Measurements from ENCODE around the gene ASIC1.
A peak's percentile ranks its signal among the peaks of the same experiment; 100 is the strongest.
"Not testable (repeated sequence)": the region's sequence is repeated elsewhere in the genome, so short reads cannot be mapped to it uniquely, and the experiment has no call there.

Gene ASIC1

GRCh38 chr12:50057000-50057841 is at the start of gene ASIC1:
ASIC1 (plus strand) TSS chr12:50057596; CDS start chr12:50058767, 1,171 bp downstream.
- DNase-seq (ENCODE audit: low read depth in 2 of 2): peak; percentile 15 to 26

DNA sequence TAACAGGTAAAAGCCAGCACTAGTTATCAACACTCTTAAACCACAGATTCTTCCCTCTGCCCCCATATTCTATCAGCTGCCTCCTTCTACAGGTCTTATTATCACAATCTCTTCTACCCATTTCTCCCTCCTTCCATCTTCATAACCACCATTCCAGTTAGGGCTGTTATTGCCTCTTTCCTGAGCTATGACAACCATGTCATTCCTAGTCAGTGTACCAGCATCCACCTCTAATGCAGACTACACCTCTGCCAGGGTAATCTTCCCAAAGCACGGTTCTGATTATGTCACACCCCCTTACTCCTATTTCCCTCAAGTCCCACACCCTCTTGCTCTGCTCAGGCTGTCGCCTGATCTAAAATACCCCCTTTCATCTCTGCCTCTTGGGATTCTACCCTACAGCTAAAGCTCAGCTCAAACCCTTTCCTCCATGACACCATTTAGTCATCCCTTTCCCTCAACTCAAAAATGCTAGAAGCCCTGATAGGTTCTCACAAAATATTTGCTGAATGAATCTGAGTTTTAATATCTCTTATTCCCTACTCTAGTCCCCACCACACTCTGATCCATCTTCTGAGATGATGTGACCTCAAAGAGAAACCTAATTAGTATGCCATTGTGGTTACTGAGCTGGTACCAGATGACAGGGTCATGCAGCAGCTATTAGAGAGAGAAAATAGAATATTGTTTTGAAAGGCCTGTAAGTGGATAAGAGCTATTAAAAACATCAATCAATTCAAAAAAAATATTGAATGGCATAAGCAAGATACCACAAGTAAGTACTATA is 43.8 kb upstream of the ASIC1 start:
- DNase-seq (ENCODE audit: low read depth in 2 of 2): no peak

GRCh38 chr12:50014342-50014741 is 43.1 kb upstream of the ASIC1 start:
- DNase-seq (ENCODE audit: low read depth in 2 of 2): no peak

- DNase-seq (ENCODE audit: low read depth in 2 of 2): no peak
Observed at GRCh38 chr12:50016501-50017475, 40.6 kb upstream of the ASIC1 start.

- no peak for DNase-seq (ENCODE audit: low read depth in 2 of 2)
Observed at GRCh38 chr12:50017641-50018040, 39.8 kb upstream of the ASIC1 start.

DNA sequence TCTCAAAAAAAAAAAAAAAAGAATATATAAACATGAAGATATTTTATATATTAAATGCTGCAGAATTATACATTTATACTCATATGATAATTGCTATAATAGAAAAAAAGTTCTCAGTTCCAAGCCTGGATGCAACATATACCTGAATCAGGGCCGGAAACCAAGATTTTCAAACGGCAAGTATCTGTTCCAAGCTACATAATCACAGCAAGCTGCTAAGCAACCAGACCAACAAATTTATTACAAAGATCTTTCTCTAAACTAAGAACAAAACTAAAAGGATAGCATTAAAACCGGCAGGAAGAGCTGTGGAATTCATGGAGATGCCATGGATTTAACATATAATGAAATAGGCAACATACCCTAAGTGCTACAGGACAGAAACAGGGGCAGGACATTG is 39.2 kb upstream of the ASIC1 start:
- no peak for DNase-seq (ENCODE audit: low read depth in 2 of 2)

DNA sequence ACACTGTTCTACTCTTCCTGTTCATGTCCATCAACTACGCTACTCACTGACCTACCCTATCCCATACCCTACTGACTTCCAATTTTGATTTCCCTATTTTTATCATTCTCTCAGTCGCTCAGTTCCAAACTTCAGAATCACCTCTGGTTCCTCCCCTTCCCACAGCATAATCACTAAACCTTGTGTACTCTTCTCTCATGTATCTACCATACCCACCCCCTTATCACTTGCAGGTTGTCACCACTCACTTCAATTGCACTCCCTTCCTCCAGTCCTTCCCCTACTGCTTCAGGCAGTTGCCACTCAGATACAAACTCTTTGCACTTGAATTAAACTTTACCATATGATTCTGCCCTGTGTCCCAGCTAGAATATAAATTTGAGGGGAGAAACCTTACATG is 38.4 kb upstream of the ASIC1 start:
- no peak for DNase-seq (ENCODE audit: low read depth in 2 of 2)

- no peak for DNase-seq (ENCODE audit: low read depth in 2 of 2)
Observed at GRCh38 chr12:50019524-50019923, 37.9 kb upstream of the ASIC1 start.

DNA sequence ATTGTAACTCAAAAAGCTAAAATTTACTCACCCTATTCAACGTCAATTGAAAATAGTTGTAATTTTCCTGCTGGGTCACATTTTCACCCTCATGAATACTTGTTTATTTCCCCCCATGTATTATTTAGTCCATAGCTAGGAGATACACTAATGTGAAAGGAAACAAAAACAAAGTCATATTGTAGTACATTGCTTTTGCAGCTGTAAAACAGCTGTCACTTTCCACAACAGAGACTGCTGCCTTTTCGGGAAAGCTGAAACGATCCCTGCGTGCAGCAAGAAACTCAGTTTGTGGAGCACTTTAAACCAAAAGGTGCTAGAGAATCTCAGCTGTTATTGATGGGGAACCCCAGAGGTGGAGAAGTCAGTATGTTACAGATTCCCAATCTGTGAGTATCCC is 36.4 kb upstream of the ASIC1 start:
- no peak for DNase-seq (ENCODE audit: low read depth in 2 of 2)

DNA sequence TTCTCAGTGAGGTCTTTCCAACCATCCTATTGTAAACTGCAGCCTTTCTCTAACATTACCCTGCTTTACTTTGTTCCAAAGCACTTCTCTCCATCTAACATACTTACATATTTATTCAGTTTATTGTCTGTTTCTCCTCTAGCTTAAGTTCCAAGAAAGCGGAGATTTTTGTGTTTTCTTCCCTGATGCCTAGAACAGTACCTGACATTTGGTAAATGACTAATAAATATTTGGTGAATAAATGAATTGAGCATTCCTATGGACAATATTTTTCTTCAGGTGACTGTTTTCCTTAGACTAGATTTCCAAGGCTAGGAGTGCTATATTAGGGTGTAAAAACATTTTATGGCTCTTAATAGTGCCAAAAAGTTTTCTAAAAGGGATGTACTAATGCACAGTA is 34.5 kb upstream of the ASIC1 start:
- no peak for DNase-seq (ENCODE audit: low read depth in 2 of 2)

DNA sequence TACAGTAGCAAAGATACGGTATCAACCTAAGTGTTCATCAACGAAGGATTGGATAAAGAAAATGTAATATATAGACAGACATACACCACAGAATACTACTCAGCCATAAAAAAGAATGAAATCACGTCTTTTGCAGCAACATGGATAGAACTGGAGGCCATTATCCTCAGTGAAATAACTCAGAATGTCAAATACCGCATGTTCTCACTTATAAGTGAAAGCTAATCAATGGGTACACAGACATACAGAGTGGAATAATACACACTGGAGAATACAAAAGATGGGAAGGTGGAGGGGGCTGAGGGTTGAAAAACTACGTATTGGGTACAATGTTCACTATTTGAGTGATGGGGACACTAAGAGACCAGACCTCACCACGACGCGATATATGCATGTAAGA is 33.2 kb upstream of the ASIC1 start:
- DNase-seq (ENCODE audit: low read depth in 2 of 2): no peak

GRCh38 chr12:50024805-50025186 is 32.6 kb upstream of the ASIC1 start:
- no peak for DNase-seq (ENCODE audit: low read depth in 2 of 2)

- peak; percentile 88 to 95 for DNase-seq (ENCODE audit: low read depth in 2 of 2)
Observed at GRCh38 chr12:50025187-50026059, 32.0 kb upstream of the ASIC1 start, which contains the start of gene RACGAP1. RACGAP1 (minus strand) TSS chr12:50025494; CDS start chr12:50016715, 8,779 bp downstream.

GRCh38 chr12:50026691-50027090 is 30.7 kb upstream of the ASIC1 start:
- DNase-seq (ENCODE audit: low read depth in 2 of 2): no peak

DNA sequence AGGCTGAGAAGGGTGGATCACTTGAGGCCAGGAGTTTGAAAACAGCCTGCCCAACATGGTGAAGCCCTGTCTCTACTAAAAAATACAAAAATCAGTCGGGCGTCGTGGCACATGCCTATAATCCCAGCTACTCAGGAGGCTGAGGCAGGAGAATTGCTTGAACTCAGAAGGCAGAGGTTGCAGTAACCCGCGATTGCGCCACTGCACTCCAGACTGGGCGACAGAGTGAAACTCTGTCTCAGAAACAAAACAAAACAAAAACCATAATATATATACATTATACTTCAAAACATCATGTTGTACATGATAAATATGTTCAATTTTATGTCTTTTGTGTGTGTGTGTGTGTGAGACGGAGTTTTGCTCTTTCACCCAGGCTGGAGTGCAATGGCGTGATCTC is 26.9 kb upstream of the ASIC1 start:
- not testable (repeated sequence) for DNase-seq (ENCODE audit: low read depth in 2 of 2)

- DNase-seq (ENCODE audit: low read depth in 2 of 2): no peak
Observed at GRCh38 chr12:50032515-50032853, 24.9 kb upstream of the ASIC1 start.

- no peak for DNase-seq (ENCODE audit: low read depth in 2 of 2)
Observed at GRCh38 chr12:50032854-50033581, 24.4 kb upstream of the ASIC1 start.

DNA sequence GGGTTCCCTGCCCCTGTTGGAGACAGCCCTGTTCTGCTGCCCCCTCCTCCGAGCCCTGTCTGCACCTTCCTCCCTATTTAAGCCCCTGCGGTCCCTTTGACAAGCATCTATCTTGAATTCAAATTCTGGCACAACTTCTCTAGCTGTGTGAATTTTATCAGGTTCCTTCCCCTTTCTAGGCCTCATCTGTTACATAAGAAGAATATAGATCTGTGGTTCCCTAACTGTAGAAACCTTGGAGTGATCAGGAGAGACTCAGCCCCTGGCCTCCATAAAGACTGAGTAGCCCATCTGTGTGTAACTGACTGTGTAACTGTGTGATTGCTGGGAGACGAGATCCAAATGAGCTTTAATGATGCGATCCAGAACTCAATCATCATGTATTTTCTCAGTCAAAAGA is 19.1 kb upstream of the ASIC1 start:
- DNase-seq (ENCODE audit: low read depth in 2 of 2): no peak

- DNase-seq (ENCODE audit: low read depth in 2 of 2): peak; percentile 56 to 66
Observed at GRCh38 chr12:50039151-50039835, 18.1 kb upstream of the ASIC1 start.

GRCh38 chr12:50040657-50041056 is 16.7 kb upstream of the ASIC1 start:
- no peak for DNase-seq (ENCODE audit: low read depth in 2 of 2)

Measured in stimulated activated CD8-positive, alpha-beta memory T cell treated with anti-CD3 and anti-CD28 coated beads, Interleukin-15, amount 100 ng/mL, for 4 hours (primary cell).